HepG2 (cell line): Measurements from ENCODE around the gene LOX. TPM values are rescaled to one million over a fixed set of nuclear protein-coding genes. Genes with fewer than 3 reads are reported as not detected.

Experiments
- ATAC-seq: fragments of 200-7000 bp; cut with Tn5 transposase; 3 replicates; pipeline ENCODE4 v1.9.1; 2020; ENCODE audit warnings: mild to moderate bottlenecking, moderate library complexity
- BruUV-seq: library from RNA; stranded (reverse); fragments of 400-500 nt; replicated peaks from 2 replicates; lab custom pipeline; 2021; lab: Mats Ljungman, UMichigan
- CTCF ChIA-PET: fragments of 300-600 bp; formaldehyde crosslinking; extraction: SDS; loops from one replicate; lab custom pipeline; 2021; ENCODE audit warnings: low total read pairs, inconsistent platforms, low intra/inter-chr PET ratio; lab: Yijun Ruan, JAX
- POLR2A ChIA-PET: fragments of 350-600 bp; sonication (Branson Sonifier 250); formaldehyde crosslinking; loops from one replicate; lab custom pipeline; 2020; ENCODE audit warnings: antibody characterized with exemption, inconsistent platforms; lab: Yijun Ruan, JAX
- DNase-seq: peaks from one replicate; pipeline ENCODE4 v3.0.0-alpha.2; 2015; ENCODE audit warnings: low spot score
- FAIRE-seq: peaks from 3 replicates; lab custom pipeline; 2011; peaks lifted over from hg19 to GRCh38; lab: Jason Lieb, UNC
- H2AFZ ChIP-seq: one replicate; pipeline ENCODE4 v1.6.1; 2011; ENCODE audit warnings: low read length, inconsistent platforms
- H3K27ac ChIP-seq: fragments of 300-600 bp; 3 replicates; pipeline ENCODE4 v1.8.0; 2011; ENCODE audit warnings: mixed run types, mild to moderate bottlenecking, mixed read lengths, low read length, inconsistent platforms; ENCODE audit not compliant: insufficient read depth; ENCODE audit errors: extremely low read length
- H3K27me3 ChIP-seq, 2 experiments: fragments of 200-600 bp in 1 of 2; 2 replicates in 1 of 2; 3 replicates in 1 of 2; pipeline versions ENCODE4 v1.6.0 to v1.8.0; 2011; ENCODE audit warnings: low read length in 2 of 2, mild to moderate bottlenecking in 2 of 2, moderate library complexity in 2 of 2, inconsistent platforms in 1 of 2; ENCODE audit not compliant: insufficient read depth in 2 of 2, control insufficient read depth in 1 of 2
- H3K36me3 ChIP-seq, 2 experiments: fragments of 200-600 bp in 1 of 2; replicated peaks in 1 of 2; 2 replicates in 1 of 2; 3 replicates in 1 of 2; pipeline versions ENCODE4 v1.5.1 to v1.8.0; 2011; ENCODE audit warnings: low read length in 2 of 2, inconsistent platforms in 1 of 2; ENCODE audit not compliant: insufficient read depth in 2 of 2, control insufficient read depth in 1 of 2
- H3K4me1 ChIP-seq: 2 replicates; pipeline ENCODE4 v1.5.1; 2012; ENCODE audit warnings: low read length, inconsistent platforms; ENCODE audit not compliant: insufficient read depth
- H3K4me2 ChIP-seq: 2 replicates; pipeline ENCODE4 v1.6.0; 2011; ENCODE audit warnings: low read depth, low read length, inconsistent platforms
- H3K4me3 ChIP-seq, 3 experiments: fragments of 200-600 bp in 1 of 3; sonication (generic), shearing (Covaris generic) in 1 of 3; replicated peaks in 1 of 3; 2 replicates each; pipeline ENCODE4 v1.5.1; 2011 to 2016; ENCODE audit warnings: low read length in 3 of 3, inconsistent platforms in 2 of 3, low read depth in 2 of 3, mild to moderate bottlenecking in 2 of 3, control low read depth in 1 of 3, mixed read lengths in 1 of 3; ENCODE audit not compliant: insufficient read depth in 1 of 3
- H3K79me2 ChIP-seq: one replicate; pipeline ENCODE4 v1.6.1; 2011; ENCODE audit warnings: low read length, inconsistent platforms; ENCODE audit not compliant: insufficient read depth
- H3K9ac ChIP-seq: 2 replicates; pipeline ENCODE4 v1.6.0; 2011; ENCODE audit warnings: mild to moderate bottlenecking, low read depth, low read length, inconsistent platforms; ENCODE audit not compliant: insufficient read depth
- H3K9me3 ChIP-seq: 2 replicates; pipeline ENCODE4 v1.5.1; 2012; ENCODE audit warnings: mild to moderate bottlenecking, low read length
- H4K20me1 ChIP-seq: 2 replicates; pipeline ENCODE4 v1.6.0; 2011; ENCODE audit warnings: inconsistent platforms, mild to moderate bottlenecking, low read length, moderate library complexity; ENCODE audit not compliant: insufficient read depth
- IKZF5 ChIP-seq: IDR thresholded peaks from 2 replicates; pipeline ENCODE4 v1.6.1; 2018; ENCODE audit warnings: missing genetic modification reagents, mild to moderate bottlenecking, missing compliant biosample characterization
- SYNCRIP ChIP-seq: fragments of 200-400 bp; formaldehyde crosslinking; IDR thresholded peaks from 2 replicates; pipeline ENCODE4 v1.6.1; 2018; ENCODE audit warnings: mild to moderate bottlenecking, low read depth, low read length; ENCODE audit not compliant: insufficient read depth
- TBX3 ChIP-seq: fragments of 450-650 bp; IDR thresholded peaks from 2 replicates; pipeline ENCODE4 v1.6.1; 2017; ENCODE audit warnings: antibody characterized with exemption, mild to moderate bottlenecking, inconsistent platforms, borderline replicate concordance
- WIZ ChIP-seq: sonication (generic); formaldehyde crosslinking; IDR thresholded peaks from 2 replicates; pipeline ENCODE4 v1.5.1; 2020; ENCODE audit warnings: mild to moderate bottlenecking, missing genetic modification reagents
- ZFP1 ChIP-seq: IDR thresholded peaks from 2 replicates; pipeline ENCODE4 v1.6.1; 2016
- ZKSCAN8 ChIP-seq: IDR thresholded peaks from 2 replicates; pipeline ENCODE4 v1.6.1; 2016; ENCODE audit warnings: borderline replicate concordance, missing genetic modification reagents, missing compliant biosample characterization
- ZNF235 ChIP-seq: sonication (generic); formaldehyde crosslinking; IDR thresholded peaks from 2 replicates; pipeline ENCODE4 v1.8.1; 2023; ENCODE audit warnings: mild to moderate bottlenecking, missing genetic modification reagents, borderline replicate concordance
- ZNF253 ChIP-seq: sonication (generic); formaldehyde crosslinking; IDR thresholded peaks from 2 replicates; pipeline ENCODE4 v1.8.0; 2022; ENCODE audit warnings: mild to moderate bottlenecking, missing genetic modification reagents, borderline replicate concordance
- ZNF256 ChIP-seq: sonication (generic); formaldehyde crosslinking; conservative IDR thresholded peaks from 2 replicates; pipeline ENCODE4 v1.4.0; 2020; ENCODE audit warnings: missing genetic modification reagents
- ZNF484 ChIP-seq: sonication (generic); formaldehyde crosslinking; IDR thresholded peaks from 2 replicates; pipeline ENCODE4 v1.5.1; 2020; ENCODE audit warnings: mild to moderate bottlenecking, low read depth, missing genetic modification reagents, borderline replicate concordance
- ZNF597 ChIP-seq: sonication (generic); formaldehyde crosslinking; IDR thresholded peaks from 2 replicates; pipeline ENCODE4 v1.5.0; 2020; ENCODE audit warnings: missing genetic modification reagents
- ZNF674 ChIP-seq: sonication (generic); formaldehyde crosslinking; IDR thresholded peaks from 2 replicates; pipeline ENCODE4 v1.5.0; 2020; ENCODE audit warnings: low read depth, mild to moderate bottlenecking, missing genetic modification reagents
- ZSCAN9 ChIP-seq: IDR thresholded peaks from 2 replicates; pipeline ENCODE4 v1.6.1; 2016; ENCODE audit warnings: borderline replicate concordance
- WGBS: methylation state at CpG from one replicate; pipeline ENCODE4 v1.1.6; 2017; ENCODE audit warnings: low lambda C conversion rate; 5-methylcytosine and 5-hydroxymethylcytosine counted together
- in situ Hi-C: cut with HindIII; loops from 2 replicates; pipeline ENCODE4 v1.10.0; 2017; ENCODE audit warnings: low pct_unique_long_range_greater_than_20kb; ENCODE audit not compliant: extremely low pct_ligation_motif_present
- intact Hi-C: fragments of 100-400 bp; cut with micrococcal nuclease; formaldehyde crosslinking; loops from one replicate; pipeline ENCODE4 v1.10.0; 2022; ENCODE audit not compliant: unreplicated experiment
- polyA plus RNA-seq, 8 experiments: library from polyadenylated mRNA; depleted of rRNA in 3 of 8; stranded (reverse) in 7 of 8; unstranded in 1 of 8; fragments of >200 nt; fragmentation: Illumina TruSeq in 4 of 8; extraction: Trizol in 4 of 8; gene quantifications; 2 replicates each; pipeline versions ENCODE4 v1.2.1 to v1.2.3, GENCODE V29; 2011 to 2016; ENCODE audit warnings: low read depth in 4 of 8, missing spikeins in 1 of 8, mixed read lengths in 1 of 8; ENCODE audit not compliant: insufficient read depth in 1 of 8
- total RNA-seq, 5 experiments: library from RNA; depleted of rRNA; stranded (reverse); fragments of >200 nt; fragmentation: Illumina TruSeq; extraction: Trizol; gene quantifications; 2 replicates each; pipeline ENCODE4 v1.2.3, GENCODE V29; 2016; ENCODE audit warnings: low read depth in 1 of 5
- TF ChIP-seq, protein P1 (sequence below): IDR thresholded peaks from 2 replicates; pipeline ENCODE4 v1.6.1; 2016; ENCODE audit warnings: mild to moderate bottlenecking
- TF ChIP-seq, protein P2 (sequence below): sonication (generic); formaldehyde crosslinking; IDR thresholded peaks from 2 replicates; pipeline ENCODE4 v1.4.0; 2020; ENCODE audit warnings: mild to moderate bottlenecking, low read depth, missing genetic modification reagents

The LOX gene
- total and polyA plus RNA-seq, 2 of the 13 experiments (the other 11 are each of a cell fraction or from before 2014, with no cell fraction given): 0.73 to 173 TPM

DNA sequence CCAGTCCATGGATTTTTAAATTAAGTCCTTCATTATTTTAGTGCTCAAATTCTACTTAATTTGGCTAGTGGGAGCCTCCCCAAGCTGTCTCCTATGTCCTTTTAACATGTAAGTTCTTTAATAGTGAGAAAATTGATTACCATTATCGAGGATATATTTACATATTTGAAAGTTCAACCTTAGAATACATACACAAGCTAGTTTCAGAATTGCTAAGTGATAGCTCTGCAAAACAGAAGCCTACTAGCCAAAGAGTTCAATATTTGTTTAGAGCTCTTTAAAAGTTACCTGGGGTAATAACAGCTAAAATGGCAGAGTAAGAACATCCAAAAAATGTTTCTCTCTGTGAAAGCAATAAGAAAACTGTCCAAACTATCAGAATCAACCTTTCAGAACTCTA is 48.2 kb downstream of the LOX start:
- TF ChIP-seq ZNF253 (no peak), ZSCAN9 (CRISPR knock-in tag) (no peak), IKZF5 (CRISPR knock-in tag) (no peak), SYNCRIP (no peak)
- Histone ChIP-seq H3K9me3 (no peaks in the 10 kb centered on the region), H3K79me2 (no peaks in the 10 kb centered on the region), H3K36me3 (peaks cover 0 to 2% of the 10 kb centered on the region in 2 experiments; a peak in 2 of 5 replicates), H3K9ac (no peak overlapping the region), H3K4me1 (0 out of 2 replicates have a peak, but pooled peaks cover 9% of the 10 kb centered on the region), H3K4me3 (no peak overlapping the region), H4K20me1 (no peaks in the 10 kb centered on the region), H3K4me2 (no peak overlapping the region), H2AFZ (no peak overlapping the region), H3K27me3 (no peaks in the 10 kb centered on the region), H3K27ac (no peak overlapping the region)
- POLR2A ChIA-PET: no interaction called here
- ATAC-seq: no peak
- intact Hi-C loops (no loop called here), in situ Hi-C loops (no loop called here)
- BruUV-seq: no TSS peak
- no peak for DNase-seq
- CTCF ChIA-PET: no interaction called here
- FAIRE-seq: no peak
- WGBS: 77% methylated on average over 1 of the region's 1 CpG

DNA sequence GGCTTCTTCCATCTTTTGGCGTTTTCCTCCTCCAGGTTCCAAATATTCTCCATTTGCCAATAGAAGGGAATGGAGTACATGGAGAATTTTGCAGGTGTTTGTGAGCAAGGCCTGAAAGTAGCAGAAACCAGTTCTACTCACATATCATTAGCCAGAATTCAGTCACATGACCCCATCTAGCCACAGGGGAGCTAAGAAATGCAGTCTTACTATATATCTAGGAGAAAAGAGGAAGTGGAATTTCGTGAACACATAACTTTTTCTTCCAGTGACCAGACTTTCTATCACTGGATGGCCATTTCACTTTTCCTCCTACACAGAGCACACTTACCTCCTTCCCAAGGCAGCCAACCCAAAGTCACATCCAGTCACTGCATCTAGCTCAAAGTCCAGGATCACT is 55.1 kb downstream of the LOX start:
- Histone ChIP-seq H3K4me2 (no peak overlapping the region), H3K4me3 (no peak overlapping the region), H2AFZ (no peak overlapping the region), H3K79me2 (no peaks in the 10 kb centered on the region), H3K27ac (no peak overlapping the region), H3K27me3 (no peaks in the 10 kb centered on the region), H3K36me3 (peaks cover 4 to 28% of the 10 kb centered on the region in 2 experiments), H3K9ac (no peak overlapping the region), H3K9me3 (no peaks in the 10 kb centered on the region), H3K4me1 (no peaks in the 10 kb centered on the region), H4K20me1 (no peaks in the 10 kb centered on the region)
- no TSS peak for BruUV-seq
- ChIA-PET POLR2A (no interaction called here), CTCF (no interaction called here)
- in situ Hi-C loops (no loop called here), intact Hi-C loops (no loop called here)
- no peak for DNase-seq
- no peak for ATAC-seq
- 93% methylated on average over 2 of the region's 2 CpGs for WGBS
- no peak for FAIRE-seq
- TF ChIP-seq ZNF597 (no peak), ZFP1 (CRISPR knock-in tag) (no peak), TBX3 (no peak), ZNF674 (CRISPR knock-in tag) (no peak), ZNF484 (CRISPR knock-in tag) (no peak), ZNF256 (no peak), ZNF235 (no peak), ZKSCAN8 (no peak), WIZ (CRISPR knock-in tag) (no peak)
- TF ChIP-seq, protein P1, sequence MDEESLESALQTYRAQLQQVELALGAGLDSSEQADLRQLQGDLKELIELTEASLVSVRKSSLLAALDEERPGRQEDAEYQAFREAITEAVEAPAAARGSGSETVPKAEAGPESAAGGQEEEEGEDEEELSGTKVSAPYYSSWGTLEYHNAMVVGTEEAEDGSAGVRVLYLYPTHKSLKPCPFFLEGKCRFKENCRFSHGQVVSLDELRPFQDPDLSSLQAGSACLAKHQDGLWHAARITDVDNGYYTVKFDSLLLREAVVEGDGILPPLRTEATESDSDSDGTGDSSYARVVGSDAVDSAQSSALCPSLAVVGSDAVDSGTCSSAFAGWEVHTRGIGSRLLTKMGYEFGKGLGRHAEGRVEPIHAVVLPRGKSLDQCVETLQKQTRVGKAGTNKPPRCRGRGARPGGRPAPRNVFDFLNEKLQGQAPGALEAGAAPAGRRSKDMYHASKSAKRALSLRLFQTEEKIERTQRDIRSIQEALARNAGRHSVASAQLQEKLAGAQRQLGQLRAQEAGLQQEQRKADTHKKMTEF: no peak
- TF ChIP-seq, protein P2, sequence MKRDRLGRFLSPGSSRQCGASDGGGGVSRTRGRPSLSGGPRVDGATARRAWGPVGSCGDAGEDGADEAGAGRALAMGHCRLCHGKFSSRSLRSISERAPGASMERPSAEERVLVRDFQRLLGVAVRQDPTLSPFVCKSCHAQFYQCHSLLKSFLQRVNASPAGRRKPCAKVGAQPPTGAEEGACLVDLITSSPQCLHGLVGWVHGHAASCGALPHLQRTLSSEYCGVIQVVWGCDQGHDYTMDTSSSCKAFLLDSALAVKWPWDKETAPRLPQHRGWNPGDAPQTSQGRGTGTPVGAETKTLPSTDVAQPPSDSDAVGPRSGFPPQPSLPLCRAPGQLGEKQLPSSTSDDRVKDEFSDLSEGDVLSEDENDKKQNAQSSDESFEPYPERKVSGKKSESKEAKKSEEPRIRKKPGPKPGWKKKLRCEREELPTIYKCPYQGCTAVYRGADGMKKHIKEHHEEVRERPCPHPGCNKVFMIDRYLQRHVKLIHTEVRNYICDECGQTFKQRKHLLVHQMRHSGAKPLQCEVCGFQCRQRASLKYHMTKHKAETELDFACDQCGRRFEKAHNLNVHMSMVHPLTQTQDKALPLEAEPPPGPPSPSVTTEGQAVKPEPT (CRISPR knock-in tag): no peak
